PC-9 (cell line): ENCODE data around the gene TMEM147. TPM values are rescaled to one million over a fixed set of nuclear protein-coding genes. Genes with fewer than 3 reads are reported as not detected.
A peak's percentile ranks its signal among the peaks of the same experiment; 100 is the strongest.

Experiments
- BruUV-seq: library from RNA; stranded (reverse); fragments of 400-500 nt; replicated peaks from 2 replicates; lab custom pipeline; 2021; lab: Mats Ljungman, UMichigan
- CTCF ChIA-PET: fragments of 300-600 bp; sonication (Branson Sonifier 250); formaldehyde crosslinking; loops from one replicate; lab custom pipeline; 2022; ENCODE audit warnings: antibody characterized with exemption; lab: Charles Lee
- POLR2A ChIA-PET: fragments of 300-600 bp; sonication (Branson Sonifier 250); formaldehyde crosslinking; loops from one replicate; lab custom pipeline; 2022; ENCODE audit warnings: antibody characterized with exemption; ENCODE audit not compliant: unreplicated experiment; lab: Charles Lee
- DNase-seq, 2 experiments: peaks; one replicate each; pipeline versions ENCODE4 v3.0.0 to v3.0.0-alpha.2; 2015 to 2022; ENCODE audit warnings: mixed read lengths in 1 of 2
- H2AFZ ChIP-seq: fragments of 200-600 bp; sonication (generic); 2 replicates; pipeline ENCODE4 v1.8.1; 2017; ENCODE audit warnings: antibody characterized with exemption
- H3F3A ChIP-seq: fragments of 200-600 bp; sonication (generic); 2 replicates; pipeline ENCODE4 v1.8.1; 2017; ENCODE audit warnings: antibody characterized with exemption, mild to moderate bottlenecking, low read depth; ENCODE audit not compliant: insufficient read depth
- H3K27ac ChIP-seq: fragments of 200-600 bp; sonication (generic); 2 replicates; pipeline ENCODE4 v1.6.1; 2016; ENCODE audit warnings: mixed run types
- H3K27me3 ChIP-seq: fragments of 200-600 bp; sonication (generic); 2 replicates; pipeline ENCODE4 v1.6.1; 2016; ENCODE audit warnings: low read depth, mixed run types; ENCODE audit not compliant: insufficient read depth
- H3K36me3 ChIP-seq: fragments of 200-600 bp; sonication (generic); 2 replicates; pipeline ENCODE4 v1.6.1; 2016; ENCODE audit warnings: low read depth, mixed run types
- H3K4me1 ChIP-seq: fragments of 200-600 bp; sonication (generic); replicated peaks from 2 replicates; pipeline ENCODE4 v1.6.1; 2016; ENCODE audit warnings: mixed run types; ENCODE audit not compliant: insufficient read depth
- H3K4me2 ChIP-seq: fragments of 200-600 bp; sonication (generic); 2 replicates; pipeline ENCODE4 v1.6.1; 2017; ENCODE audit warnings: mixed run types
- H3K4me3 ChIP-seq: fragments of 200-600 bp; sonication (generic); 2 replicates; pipeline ENCODE4 v1.6.1; 2016; ENCODE audit warnings: mixed run types
- H3K79me2 ChIP-seq: fragments of 200-600 bp; sonication (generic); 2 replicates; pipeline ENCODE4 v1.6.1; 2017; ENCODE audit warnings: low read depth, mixed run types
- H3K9me2 ChIP-seq: fragments of 200-600 bp; sonication (generic); 2 replicates; pipeline ENCODE4 v1.8.1; 2017; ENCODE audit warnings: mild to moderate bottlenecking; ENCODE audit not compliant: insufficient read depth
- H3K9me3 ChIP-seq: fragments of 200-600 bp; sonication (generic); 2 replicates; pipeline ENCODE4 v1.8.1; 2016; ENCODE audit warnings: low read depth; ENCODE audit not compliant: insufficient read depth
- H4K20me1 ChIP-seq: fragments of 200-600 bp; sonication (generic); 2 replicates; pipeline ENCODE4 v1.8.1; 2017; ENCODE audit not compliant: insufficient read depth
- CTCF ChIP-seq: fragments of 200-600 bp; sonication (generic); conservative IDR thresholded peaks from 2 replicates; pipeline ENCODE4 v1.6.1; 2017; ENCODE audit warnings: mixed run types, antibody characterized with exemption, mild to moderate bottlenecking, moderate library complexity
- EZH2 ChIP-seq: fragments of 200-600 bp; sonication (generic); IDR thresholded peaks from 2 replicates; pipeline ENCODE4 v1.8.0; 2017; ENCODE audit warnings: antibody characterized with exemption, low read depth
- intact Hi-C: fragments of 100-400 bp; cut with micrococcal nuclease; formaldehyde crosslinking; loops from one replicate; pipeline ENCODE4 v1.10.0; 2022; ENCODE audit not compliant: unreplicated experiment
- total RNA-seq: library from RNA; stranded (reverse); gene quantifications from 2 replicates; pipeline ENCODE4 v1.2.3, GENCODE V29; 2021

TMEM147 gene
- total RNA-seq, 1 experiment from 2014 or later, result 82.6 TPM

GRCh38 chr19:35540356-35540927 lies 5.0 kb upstream of the TMEM147 start:
- no TSS peak for BruUV-seq
- POLR2A ChIA-PET, result interaction anchor here (0.7 kb wide), 1 partner anchor 25 kb away, joined by 5 read pairs; no protein-coding TSS in a partner anchor
- intact Hi-C loops, result no loop called here

DNA sequence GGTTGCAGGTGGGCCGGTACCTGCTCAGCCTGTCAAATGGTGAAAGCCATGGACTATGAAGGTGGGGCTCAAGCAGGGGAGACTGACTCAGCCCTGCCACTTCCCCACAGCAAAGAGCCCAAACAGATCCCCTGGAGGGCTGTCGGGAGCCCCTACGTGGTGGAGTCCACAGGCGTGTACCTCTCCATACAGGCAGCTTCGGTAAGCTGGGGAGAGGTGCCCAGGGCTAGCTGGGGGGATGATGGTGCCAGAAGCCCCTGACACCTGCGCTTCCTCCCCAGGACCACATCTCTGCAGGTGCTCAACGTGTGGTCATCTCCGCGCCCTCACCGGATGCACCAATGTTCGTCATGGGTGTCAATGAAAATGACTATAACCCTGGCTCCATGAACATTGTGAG lies 3.2 kb upstream of the TMEM147 start:
- peaks cover 14% of the 10 kb centered on the region for H3K4me1 ChIP-seq
- intact Hi-C loops, result no loop called here
- H3K36me3 ChIP-seq, result no peaks in the 10 kb centered on the region; the same call in 1 of the 2 replicates
- POLR2A ChIA-PET, result no interaction called here
- CTCF ChIA-PET, result no interaction called here
- BruUV-seq, result no TSS peak
- no peak for TF ChIP-seq CTCF
- TF ChIP-seq EZH2, result no peak
- H3K9me3 ChIP-seq, result no peaks in the 10 kb centered on the region
- H3K27me3 ChIP-seq, result no peaks in the 10 kb centered on the region
- H4K20me1 ChIP-seq, result no peaks in the 10 kb centered on the region; the same call in 1 of the 2 replicates
- DNase-seq, result no peak
- H2AFZ ChIP-seq, result no peak overlapping the region
- H3K79me2 ChIP-seq, result peaks cover 37% of the 10 kb centered on the region
- no peak overlapping the region for H3K4me2 ChIP-seq
- no peaks in the 10 kb centered on the region for H3K9me2 ChIP-seq
- no peak overlapping the region for H3K27ac ChIP-seq
- H3F3A ChIP-seq, result no peaks in the 10 kb centered on the region
- no peak overlapping the region for H3K4me3 ChIP-seq

More at GRCh38 chr19:35540356-35540927, 5.0 kb upstream of the TMEM147 start:
- Histone ChIP-seq H3K36me3 (no peaks in the 10 kb centered on the region; the same call in 1 of the 2 replicates), H2AFZ (no peak overlapping the region), H3K27ac (no peak overlapping the region), H3F3A (no peaks in the 10 kb centered on the region; the same call in 1 of the 2 replicates), H3K9me2 (no peaks in the 10 kb centered on the region), H3K4me3 (no peak overlapping the region), H3K27me3 (no peaks in the 10 kb centered on the region), H3K4me1 (0 out of 2 replicates have a peak, but pooled peaks cover 7% of the 10 kb centered on the region), H3K4me2 (no peak overlapping the region), H3K79me2 (peaks cover 20% of the 10 kb centered on the region), H3K9me3 (no peaks in the 10 kb centered on the region), H4K20me1 (no peaks in the 10 kb centered on the region; the same call in 1 of the 2 replicates)
- no peak for DNase-seq
- TF ChIP-seq CTCF, result no peak
- no peak for TF ChIP-seq EZH2
- CTCF ChIA-PET, result no interaction called here

DNA sequence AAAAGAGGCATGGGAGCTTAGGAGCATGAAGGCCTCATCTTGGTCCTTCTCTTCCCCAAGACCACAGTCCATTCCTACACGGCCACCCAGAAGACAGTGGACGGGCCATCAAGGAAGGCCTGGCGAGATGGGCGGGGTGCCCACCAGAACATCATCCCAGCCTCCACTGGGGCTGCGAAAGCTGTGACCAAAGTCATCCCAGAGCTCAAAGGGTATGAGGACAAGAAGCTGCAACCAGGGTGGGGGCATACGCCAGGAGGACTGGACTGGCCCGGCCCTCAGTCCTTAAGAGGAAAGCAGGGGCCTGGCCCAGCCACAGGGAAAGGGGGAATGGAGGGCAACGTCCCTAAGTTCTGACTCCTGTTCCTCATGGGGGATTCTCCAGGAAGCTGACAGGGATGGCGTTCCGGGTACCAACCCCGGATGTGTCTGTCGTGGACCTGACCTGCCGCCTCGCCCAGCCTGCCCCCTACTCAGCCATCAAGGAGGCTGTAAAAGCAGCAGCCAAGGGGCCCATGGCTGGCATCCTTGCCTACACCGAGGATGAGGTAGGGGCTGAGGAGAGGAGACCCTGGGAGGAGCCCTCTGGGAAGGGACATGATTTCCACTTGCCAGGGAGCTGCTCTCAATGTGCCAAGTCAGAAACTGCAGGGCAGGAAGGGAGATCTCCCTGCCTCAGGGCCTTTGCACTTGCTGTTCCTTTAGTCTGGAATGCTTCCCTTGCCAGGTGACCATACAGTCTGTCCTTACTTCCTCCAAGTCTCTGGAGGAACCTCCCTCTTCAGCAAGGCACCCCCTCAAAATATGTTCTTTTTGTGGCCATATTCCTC lies 1.9 kb upstream of the TMEM147 start:
- intact Hi-C loops, result loop anchor here (2.0 kb wide), 1 partner anchor 191 kb away; no protein-coding TSS in a partner anchor
- POLR2A ChIA-PET, result no interaction called here
- H3K79me2 ChIP-seq, result peaks cover 42% of the 10 kb centered on the region

More for the DNA sequence above, 1.9 kb upstream of the TMEM147 start:
- no peaks in the 10 kb centered on the region for H3F3A ChIP-seq
- H3K4me3 ChIP-seq, result peak overlapping the region; percentile 100; the same call in 1 of the 2 replicates
- TF ChIP-seq CTCF (no peak), EZH2 (no peak)
- DNase-seq, result no peak
- peak overlapping the region; percentile 98 for H3K4me2 ChIP-seq
- no peaks in the 10 kb centered on the region for H3K9me2 ChIP-seq
- no TSS peak for BruUV-seq
- no peak overlapping the region for H3K27ac ChIP-seq
- peaks cover 6% of the 10 kb centered on the region; the same call in 1 of the 2 replicates for H3K36me3 ChIP-seq
- H3K9me3 ChIP-seq, result no peaks in the 10 kb centered on the region
- H2AFZ ChIP-seq, result no peak overlapping the region
- H3K4me1 ChIP-seq, result peaks cover 14% of the 10 kb centered on the region
- CTCF ChIA-PET, result no interaction called here
- H4K20me1 ChIP-seq, result no peaks in the 10 kb centered on the region
- H3K27me3 ChIP-seq, result no peaks in the 10 kb centered on the region
